ENCODE measurements around the gene LRP1B.

Gene LRP1B

GRCh38 chr2:141557329-141558095 is 573.3 kb downstream of the LRP1B start:
- DNase-seq, result no peak

GRCh38 chr2:141555876-141556470 is 574.8 kb downstream of the LRP1B start:
- DNase-seq, result no peak

GRCh38 chr2:141554810-141555209 is 576.0 kb downstream of the LRP1B start:
- DNase-seq, result no peak

- DNase-seq, result no peak
These were observed 596.0 kb downstream of the LRP1B start for GRCh38 chr2:141534666-141535362.

- no peak for DNase-seq
These were observed 601.2 kb downstream of the LRP1B start for GRCh38 chr2:141529659-141530058.

- DNase-seq, result no peak
These were observed 601.8 kb downstream of the LRP1B start for GRCh38 chr2:141528990-141529389.

- DNase-seq, result no peak
These were observed 604.1 kb downstream of the LRP1B start for GRCh38 chr2:141526760-141527159.

GRCh38 chr2:141524777-141525176 is 606.0 kb downstream of the LRP1B start:
- DNase-seq, result no peak

- no peak for DNase-seq
These were observed 607.6 kb downstream of the LRP1B start for GRCh38 chr2:141523199-141523598.

GRCh38 chr2:141522702-141523101 is 608.1 kb downstream of the LRP1B start:
- DNase-seq, result no peak

- DNase-seq, result no peak
These were observed 608.8 kb downstream of the LRP1B start for GRCh38 chr2:141522048-141522447.

- no peak for DNase-seq
These were observed 610.9 kb downstream of the LRP1B start for GRCh38 chr2:141519906-141520305.

GRCh38 chr2:141517852-141518421 is 612.9 kb downstream of the LRP1B start:
- DNase-seq, result no peak

- DNase-seq, result no peak
These were observed 613.5 kb downstream of the LRP1B start for GRCh38 chr2:141517180-141517851.

- DNase-seq, result no peak
These were observed 614.9 kb downstream of the LRP1B start for GRCh38 chr2:141515931-141516330.

GRCh38 chr2:141513853-141514252 is 617.0 kb downstream of the LRP1B start:
- DNase-seq, result no peak

- no peak for DNase-seq
These were observed 621.8 kb downstream of the LRP1B start for GRCh38 chr2:141508806-141509595.

- DNase-seq, result no peak
These were observed 622.6 kb downstream of the LRP1B start for GRCh38 chr2:141508086-141508752.

GRCh38 chr2:141506135-141506534 is 624.7 kb downstream of the LRP1B start:
- no peak for DNase-seq

- no peak for DNase-seq
These were observed 629.1 kb downstream of the LRP1B start for GRCh38 chr2:141501752-141502151.

- DNase-seq, result no peak
These were observed 631.7 kb downstream of the LRP1B start for GRCh38 chr2:141499123-141499522.

GRCh38 chr2:141498561-141498960 is 632.3 kb downstream of the LRP1B start:
- no peak for DNase-seq
